Mesendoderm (in vitro differentiated cells): ENCODE results near the gene EP400.
"Not testable (repeated sequence)": the region's sequence is repeated elsewhere in the genome, so short reads cannot be mapped to it uniquely, and the experiment has no call there.

Source experiments
- DNase-seq: peaks from one replicate; pipeline ENCODE4 v3.0.0; 2013
- H2AK5ac ChIP-seq: 2 replicates; pipeline ENCODE4 v1.6.1; 2013; ENCODE audit warnings: low read length, inconsistent platforms
- H2BK120ac ChIP-seq: 2 replicates; pipeline ENCODE4 v1.6.1; 2013; ENCODE audit warnings: low read depth, mild to moderate bottlenecking, low read length, moderate library complexity, mixed read lengths
- H2BK15ac ChIP-seq: replicated peaks from 2 replicates; pipeline ENCODE4 v1.6.1; 2013; ENCODE audit warnings: low read depth, mild to moderate bottlenecking, moderate library complexity
- H2BK5ac ChIP-seq: 2 replicates; pipeline ENCODE4 v1.6.1; 2013; ENCODE audit warnings: low read length, inconsistent platforms
- H3K18ac ChIP-seq: 2 replicates; pipeline ENCODE4 v1.6.1; 2013; ENCODE audit warnings: mild to moderate bottlenecking, low read length, mixed read lengths
- H3K23ac ChIP-seq: one replicate; pipeline ENCODE4 v1.6.1; 2013; ENCODE audit warnings: low read length
- H3K27ac ChIP-seq: 2 replicates; pipeline ENCODE4 v1.5.1; 2013; ENCODE audit warnings: low read depth, mild to moderate bottlenecking, inconsistent platforms, low read length, moderate library complexity
- H3K27me3 ChIP-seq: 2 replicates; pipeline ENCODE4 v1.6.1; 2013; ENCODE audit warnings: low read length, control low read depth, mild to moderate bottlenecking, inconsistent platforms; ENCODE audit not compliant: insufficient read depth, poor library complexity
- H3K36me3 ChIP-seq: 2 replicates; pipeline ENCODE4 v1.6.1; 2013; ENCODE audit warnings: low read length, inconsistent platforms; ENCODE audit not compliant: control insufficient read depth, insufficient read depth
- H3K4ac ChIP-seq: one replicate; pipeline ENCODE4 v1.6.1; 2013; ENCODE audit warnings: low read depth, mild to moderate bottlenecking, low read length, moderate library complexity
- H3K4me1 ChIP-seq: 2 replicates; pipeline ENCODE4 v1.6.1; 2013; ENCODE audit warnings: low read depth, low read length, inconsistent platforms; ENCODE audit not compliant: control insufficient read depth
- H3K4me2 ChIP-seq: 2 replicates; pipeline ENCODE4 v1.6.1; 2013; ENCODE audit warnings: low read length
- H3K4me3 ChIP-seq: 2 replicates; pipeline ENCODE4 v1.5.1; 2013; ENCODE audit warnings: mild to moderate bottlenecking, low read length
- H3K56ac ChIP-seq: one replicate; pipeline ENCODE4 v1.6.1; 2013; ENCODE audit warnings: low read length
- H3K79me1 ChIP-seq: 2 replicates; pipeline ENCODE4 v1.6.1; 2013; ENCODE audit warnings: low read length, inconsistent platforms
- H3K79me2 ChIP-seq: 2 replicates; pipeline ENCODE4 v1.6.1; 2013; ENCODE audit warnings: mild to moderate bottlenecking, low read length; ENCODE audit not compliant: control insufficient read depth, insufficient read depth
- H3K9ac ChIP-seq: 2 replicates; pipeline ENCODE4 v1.6.1; 2013; ENCODE audit warnings: low read length, inconsistent platforms
- H4K5ac ChIP-seq: one replicate; pipeline ENCODE4 v1.6.1; 2013; ENCODE audit warnings: low read length
- H4K8ac ChIP-seq: one replicate; pipeline ENCODE4 v1.6.1; 2013; ENCODE audit warnings: low read depth, mild to moderate bottlenecking, control low read depth, low read length, moderate library complexity
- WGBS: extraction: QIAGEN DNeasy Blood & Tissue Kit; methylation state at CpG from one replicate; pipeline ENCODE4 v1.1.7; 2013; ENCODE audit warnings: low lambda C conversion rate, missing lambda C conversion rate; ENCODE audit not compliant: insufficient coverage; ENCODE audit errors: extremely low coverage; 5-methylcytosine and 5-hydroxymethylcytosine counted together

EP400 gene

GRCh38 chr12:132079200-132079599 lies 129.5 kb downstream of the EP400 start:
- no peak overlapping the region for H3K27ac ChIP-seq
- no peak overlapping the region for H3K4me3 ChIP-seq
- H2BK120ac ChIP-seq, result no peak overlapping the region
- H3K4me1 ChIP-seq, result no peaks in the 10 kb centered on the region
- no peaks in the 10 kb centered on the region for H3K79me1 ChIP-seq
- H3K79me2 ChIP-seq, result no peaks in the 10 kb centered on the region
- no peak overlapping the region for H2BK15ac ChIP-seq
- H3K36me3 ChIP-seq, result peaks cover 4% of the 10 kb centered on the region
- no peak overlapping the region for H4K5ac ChIP-seq
- H3K27me3 ChIP-seq, result no peaks in the 10 kb centered on the region
- H3K18ac ChIP-seq, result no peak overlapping the region
- WGBS, result no CpG with 5 or more reads among the region's 8 CpGs
- no peak overlapping the region for H3K4ac ChIP-seq
- no peak overlapping the region for H3K4me2 ChIP-seq
- no peak overlapping the region for H2AK5ac ChIP-seq
- H4K8ac ChIP-seq, result no peak overlapping the region
- H3K56ac ChIP-seq, result no peak overlapping the region
- no peak overlapping the region for H2BK5ac ChIP-seq
- no peak overlapping the region for H3K9ac ChIP-seq
- H3K23ac ChIP-seq, result no peak overlapping the region
- DNase-seq, result no peak

GRCh38 chr12:132079695-132080094 lies 130.0 kb downstream of the EP400 start:
- Histone ChIP-seq H2BK5ac (no peak overlapping the region), H3K79me1 (no peaks in the 10 kb centered on the region), H3K9ac (no peak overlapping the region), H3K56ac (no peak overlapping the region), H2BK15ac (no peak overlapping the region), H3K4ac (no peak overlapping the region), H3K27me3 (no peaks in the 10 kb centered on the region), H3K4me2 (no peak overlapping the region), H2AK5ac (no peak overlapping the region), H3K36me3 (peaks cover 4% of the 10 kb centered on the region), H2BK120ac (no peak overlapping the region), H3K4me3 (no peak overlapping the region), H3K4me1 (no peaks in the 10 kb centered on the region), H3K23ac (no peak overlapping the region), H3K79me2 (no peaks in the 10 kb centered on the region), H4K8ac (no peak overlapping the region), H4K5ac (no peak overlapping the region), H3K18ac (no peak overlapping the region), H3K27ac (no peak overlapping the region)
- WGBS, result no CpG with 5 or more reads among the region's 12 CpGs
- no peak for DNase-seq

GRCh38 chr12:132080515-132080914 lies 130.8 kb downstream of the EP400 start:
- not testable (repeated sequence) for H3K27ac ChIP-seq, DNase-seq, H3K56ac ChIP-seq, H3K36me3 ChIP-seq, H3K9ac ChIP-seq, H2BK120ac ChIP-seq, H4K5ac ChIP-seq, H2AK5ac ChIP-seq, H2BK15ac ChIP-seq, H3K79me2 ChIP-seq, H3K18ac ChIP-seq, H3K23ac ChIP-seq, H3K27me3 ChIP-seq, H3K4ac ChIP-seq, H3K79me1 ChIP-seq, H3K4me2 ChIP-seq, H3K4me3 ChIP-seq, H3K4me1 ChIP-seq, H2BK5ac ChIP-seq, H4K8ac ChIP-seq
- no CpG with 5 or more reads among the region's 7 CpGs for WGBS

GRCh38 chr12:132081423-132081822 lies 131.7 kb downstream of the EP400 start:
- peaks cover 2% of the 10 kb centered on the region for H3K36me3 ChIP-seq

GRCh38 chr12:132083614-132083940 lies 133.8 kb downstream of the EP400 start:
- H4K8ac ChIP-seq, result no peak overlapping the region
- peak overlapping the region; percentile 3 for H3K56ac ChIP-seq
- no peak overlapping the region for H2AK5ac ChIP-seq
- H3K27me3 ChIP-seq, result no peaks in the 10 kb centered on the region
- peak overlapping the region; percentile 28 for H3K4me2 ChIP-seq
- H2BK15ac ChIP-seq, result no peak overlapping the region
- no peak overlapping the region for H2BK5ac ChIP-seq
- no peaks in the 10 kb centered on the region for H3K79me2 ChIP-seq
- no peak overlapping the region for H3K4ac ChIP-seq
- H3K23ac ChIP-seq, result no peak overlapping the region
- H3K4me3 ChIP-seq, result no peak overlapping the region
- no peak overlapping the region for H4K5ac ChIP-seq
- DNase-seq, result no peak
- H3K79me1 ChIP-seq, result peaks cover 8% of the 10 kb centered on the region
- no peaks in the 10 kb centered on the region for H3K4me1 ChIP-seq
- no peak overlapping the region for H3K27ac ChIP-seq
- no peaks in the 10 kb centered on the region for H3K36me3 ChIP-seq
- WGBS, result no CpG with 5 or more reads among the region's 8 CpGs
- H3K9ac ChIP-seq, result peak overlapping the region; percentile 23
- H3K18ac ChIP-seq, result no peak overlapping the region
- no peak overlapping the region for H2BK120ac ChIP-seq

More at GRCh38 chr12:132081423-132081822, 131.7 kb downstream of the EP400 start:
- H3K27ac ChIP-seq, result no peak overlapping the region
- no peak overlapping the region for H3K18ac ChIP-seq
- H2BK120ac ChIP-seq, result no peak overlapping the region
- no peak overlapping the region for H3K4me2 ChIP-seq
- no peaks in the 10 kb centered on the region for H3K4me1 ChIP-seq
- no peak overlapping the region for H4K8ac ChIP-seq
- H3K79me1 ChIP-seq, result peaks cover 7% of the 10 kb centered on the region
- no peak overlapping the region for H2BK15ac ChIP-seq
- no peak for DNase-seq
- no peak overlapping the region for H3K56ac ChIP-seq
- no peaks in the 10 kb centered on the region for H3K79me2 ChIP-seq
- no peak overlapping the region for H3K9ac ChIP-seq
- no CpG with 5 or more reads among the region's 9 CpGs for WGBS
- H3K27me3 ChIP-seq, result no peaks in the 10 kb centered on the region
- H3K4ac ChIP-seq, result no peak overlapping the region
- no peak overlapping the region for H3K23ac ChIP-seq
- H2AK5ac ChIP-seq, result no peak overlapping the region
- no peak overlapping the region for H3K4me3 ChIP-seq
- no peak overlapping the region for H2BK5ac ChIP-seq
- H4K5ac ChIP-seq, result no peak overlapping the region

GRCh38 chr12:132083941-132084620 lies 134.3 kb downstream of the EP400 start:
- H3K9ac ChIP-seq, result peak overlapping the region; percentile 92
- no peak overlapping the region for H2BK5ac ChIP-seq
- peak; percentile 98 for DNase-seq
- H3K4ac ChIP-seq, result peak overlapping the region; percentile 20
- H3K79me1 ChIP-seq, result peaks cover 8% of the 10 kb centered on the region
- H2BK15ac ChIP-seq, result no peak overlapping the region
- H3K56ac ChIP-seq, result peak overlapping the region; percentile 95
- no peak overlapping the region for H3K23ac ChIP-seq
- H2BK120ac ChIP-seq, result no peak overlapping the region
- no peaks in the 10 kb centered on the region for H3K4me1 ChIP-seq
- peak overlapping the region; percentile 73 for H3K4me3 ChIP-seq
- H3K79me2 ChIP-seq, result no peaks in the 10 kb centered on the region
- H3K36me3 ChIP-seq, result no peaks in the 10 kb centered on the region
- H2AK5ac ChIP-seq, result no peak overlapping the region
- peak overlapping the region; percentile 82 for H3K27ac ChIP-seq
- no peak overlapping the region for H4K8ac ChIP-seq
- H3K27me3 ChIP-seq, result no peaks in the 10 kb centered on the region
- WGBS, result no CpG with 5 or more reads among the region's 84 CpGs
- H3K18ac ChIP-seq, result peak overlapping the region; percentile 65
- H4K5ac ChIP-seq, result no peak overlapping the region
- peak overlapping the region; percentile 28 for H3K4me2 ChIP-seq
